ENCODE data around the gene EXOC6B. TPM values are rescaled to one million over a fixed set of nuclear protein-coding genes. Genes with fewer than 3 reads are reported as not detected.

EXOC6B gene
- total and polyA plus RNA-seq, 8 donors, result 3.4 to 57.2 (median 27.1) TPM

GRCh38 chr2:72572501-72572900, 253.3 kb downstream of the EXOC6B start:
- TF ChIP-seq CTCF (IDR thresholded peaks at IDR 0.05) (no peak), EP300 (IDR thresholded peaks at IDR 0.05) (no peak), POLR2A (IDR thresholded peaks at IDR 0.05) (no peak), POLR2AphosphoS5 (IDR thresholded peaks at IDR 0.05) (no peak)
- H3K27me3 ChIP-seq, result no peaks in the 10 kb centered on the region
- 66 to 86% (median 84%) methylated on average over 2 of the region's 2 CpGs for WGBS, 5 donors
- H3K4me3 ChIP-seq, result no peak overlapping the region
- no peaks in the 10 kb centered on the region for H3K4me1 ChIP-seq
- H3K36me3 ChIP-seq, result no peaks in the 10 kb centered on the region
- no peak for DNase-seq
- no peak overlapping the region for H3K27ac ChIP-seq
- intact Hi-C loops (cut with DNase I; ENCODE audit: low total_unique reads), result loop anchor here (10.0 kb wide), 1 partner anchor 648 kb away; no protein-coding TSS in a partner anchor
- H3K9me3 ChIP-seq, result no peaks in the 10 kb centered on the region

DNA sequence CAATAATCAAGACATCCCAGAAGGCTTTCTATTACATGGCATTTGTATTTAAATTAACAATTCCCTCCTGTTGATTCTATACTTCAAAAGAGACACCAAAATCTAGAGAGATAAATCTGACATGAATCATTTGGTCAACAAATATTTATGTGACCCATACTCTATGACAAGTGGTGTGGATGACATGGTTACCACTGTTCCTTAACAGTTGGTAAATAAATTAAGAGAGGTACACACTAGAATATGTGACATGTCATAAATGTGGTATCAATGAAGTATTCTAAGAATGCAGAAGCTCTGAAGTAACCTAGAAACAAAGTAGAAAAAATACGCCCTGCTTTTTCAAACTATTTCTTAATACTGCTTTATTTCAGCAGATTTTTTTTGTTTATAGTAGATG, 255.4 kb downstream of the EXOC6B start:
- TF ChIP-seq CTCF (IDR thresholded peaks at IDR 0.05), result no peak
- TF ChIP-seq POLR2AphosphoS5 (IDR thresholded peaks at IDR 0.05), result no peak
- TF ChIP-seq EP300 (IDR thresholded peaks at IDR 0.05), result no peak
- TF ChIP-seq POLR2A (IDR thresholded peaks at IDR 0.05), result no peak
- Histone ChIP-seq H3K9me3 (no peaks in the 10 kb centered on the region), H3K36me3 (no peaks in the 10 kb centered on the region), H3K27me3 (no peaks in the 10 kb centered on the region), H3K4me1 (no peaks in the 10 kb centered on the region), H3K4me3 (no peak overlapping the region), H3K27ac (no peak overlapping the region)
- no peak for DNase-seq
- intact Hi-C loops (cut with DNase I; ENCODE audit: low total_unique reads), result loop anchor here (10.0 kb wide), 1 partner anchor 646 kb away; no protein-coding TSS in a partner anchor
- WGBS, 5 donors, result 92 to 95% (median 94%) methylated on average over 1 of the region's 1 CpG

GRCh38 chr2:72562451-72563153, 263.2 kb downstream of the EXOC6B start:
- Histone ChIP-seq H3K4me3 (no peak overlapping the region), H3K27me3 (no peaks in the 10 kb centered on the region), H3K4me1 (peaks cover 0 to 18% (median 8%) of the 10 kb centered on the region in 4 donors), H3K27ac (peak overlapping the region in 2 of 5 donors; percentile 1 to 21), H3K36me3 (peaks cover 0 to 5% (median 0%) of the 10 kb centered on the region in 4 donors), H3K9me3 (no peaks in the 10 kb centered on the region)
- 33 to 43% (median 36%) methylated on average over 4 of the region's 4 CpGs for WGBS, 5 donors
- DNase-seq, result no peak
- no peak for TF ChIP-seq POLR2A (IDR thresholded peaks at IDR 0.05)
- no peak for TF ChIP-seq CTCF (IDR thresholded peaks at IDR 0.05)
- no peak for TF ChIP-seq POLR2AphosphoS5 (IDR thresholded peaks at IDR 0.05)
- intact Hi-C loops (cut with DNase I; ENCODE audit: low total_unique reads), result no loop called here

DNA sequence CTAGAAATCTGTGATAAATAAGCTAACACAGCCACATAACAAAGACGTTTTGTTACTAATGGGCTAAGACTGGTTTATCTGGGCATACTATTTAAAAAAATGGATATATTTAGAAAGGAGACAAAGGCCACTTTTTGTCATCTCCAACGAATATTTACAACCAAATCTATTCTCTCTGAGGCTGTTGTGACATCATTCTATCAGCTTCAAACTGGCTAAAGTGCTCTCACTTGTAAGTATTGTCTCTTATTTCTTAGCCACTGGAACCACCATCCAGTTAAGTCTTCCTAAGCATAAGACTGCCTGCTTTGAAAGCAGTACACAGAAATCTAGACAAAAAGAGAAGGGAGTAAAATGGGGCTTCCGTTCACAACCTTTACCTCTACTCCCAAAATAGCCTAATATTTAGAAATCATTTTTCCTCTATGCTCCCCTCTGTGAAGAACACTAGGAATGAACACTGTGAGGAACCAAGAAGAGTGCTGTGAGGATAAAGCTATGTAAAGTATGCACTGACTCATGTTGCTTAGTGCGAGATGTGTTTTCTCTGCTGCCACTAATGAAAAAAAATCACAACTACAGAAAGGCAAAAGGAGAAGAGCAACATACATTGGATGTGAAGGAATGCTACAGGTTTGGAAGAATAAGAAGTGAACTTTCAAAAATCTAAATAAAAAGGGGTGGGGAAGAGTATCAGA, 264.1 kb downstream of the EXOC6B start:
- whole genome bisulfite sequencing, 5 donors, result 51 to 65% (median 61%) methylated on average over 4 of the region's 4 CpGs

More for the DNA sequence above, 264.1 kb downstream of the EXOC6B start:
- peak in 1 of 2 donors; percentile 25 for DNase-seq
- H3K36me3 ChIP-seq, result peaks cover 0 to 5% (median 0%) of the 10 kb centered on the region in 4 donors
- intact Hi-C loops (cut with DNase I; ENCODE audit: low total_unique reads), result no loop called here
- H3K4me3 ChIP-seq, result no peak overlapping the region
- H3K9me3 ChIP-seq, result no peaks in the 10 kb centered on the region
- peaks cover 0 to 18% (median 8%) of the 10 kb centered on the region in 4 donors for H3K4me1 ChIP-seq
- peak overlapping the region in 3 of 5 donors; percentile 1 to 21 (median 11) for H3K27ac ChIP-seq
- H3K27me3 ChIP-seq, result no peaks in the 10 kb centered on the region
- TF ChIP-seq POLR2AphosphoS5 (IDR thresholded peaks at IDR 0.05), result no peak

Data from stomach (tissue), 9 donors.